ENCODE data around the gene SLC25A3.

DNA sequence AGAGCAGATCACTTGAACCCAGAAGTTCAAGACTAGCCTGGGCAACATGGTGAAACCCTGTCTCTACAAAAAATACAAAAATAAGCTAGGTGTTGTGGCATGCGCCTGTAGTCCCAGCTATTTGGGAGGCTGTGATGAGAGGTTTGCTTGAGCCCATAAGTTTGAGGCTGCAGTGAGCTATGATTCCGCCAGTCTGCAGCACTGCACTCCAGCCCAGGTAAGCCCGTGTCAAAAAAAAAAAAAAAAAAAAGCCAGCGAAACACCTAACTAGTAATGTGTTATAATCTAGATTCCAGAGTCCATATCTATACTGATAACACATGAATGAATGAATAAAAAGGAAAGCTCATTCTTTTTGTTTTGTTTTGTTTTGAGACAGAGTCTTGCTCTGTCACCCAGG is 18.5 kb upstream of the SLC25A3 start:
- TF ChIP-seq, protein P1, sequence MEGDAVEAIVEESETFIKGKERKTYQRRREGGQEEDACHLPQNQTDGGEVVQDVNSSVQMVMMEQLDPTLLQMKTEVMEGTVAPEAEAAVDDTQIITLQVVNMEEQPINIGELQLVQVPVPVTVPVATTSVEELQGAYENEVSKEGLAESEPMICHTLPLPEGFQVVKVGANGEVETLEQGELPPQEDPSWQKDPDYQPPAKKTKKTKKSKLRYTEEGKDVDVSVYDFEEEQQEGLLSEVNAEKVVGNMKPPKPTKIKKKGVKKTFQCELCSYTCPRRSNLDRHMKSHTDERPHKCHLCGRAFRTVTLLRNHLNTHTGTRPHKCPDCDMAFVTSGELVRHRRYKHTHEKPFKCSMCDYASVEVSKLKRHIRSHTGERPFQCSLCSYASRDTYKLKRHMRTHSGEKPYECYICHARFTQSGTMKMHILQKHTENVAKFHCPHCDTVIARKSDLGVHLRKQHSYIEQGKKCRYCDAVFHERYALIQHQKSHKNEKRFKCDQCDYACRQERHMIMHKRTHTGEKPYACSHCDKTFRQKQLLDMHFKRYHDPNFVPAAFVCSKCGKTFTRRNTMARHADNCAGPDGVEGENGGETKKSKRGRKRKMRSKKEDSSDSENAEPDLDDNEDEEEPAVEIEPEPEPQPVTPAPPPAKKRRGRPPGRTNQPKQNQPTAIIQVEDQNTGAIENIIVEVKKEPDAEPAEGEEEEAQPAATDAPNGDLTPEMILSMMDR (optimal IDR thresholded peaks at IDR 0.05 in 1 of 3, IDR thresholded peaks at IDR 0.05 in 1 of 3, conservative IDR thresholded peaks at IDR 0.05 in 1 of 3; ENCODE audit: extremely low read depth in 1 of 3, insufficient read depth in 2 of 3, low read length in 3 of 3) = no peak
- TF ChIP-seq EZH2 (IDR thresholded peaks at IDR 0.05; ENCODE audit: low read length) = no peak
